Measurements from ENCODE around the gene HDAC7. TPM values are rescaled to one million over a fixed set of nuclear protein-coding genes. Genes with fewer than 3 reads are reported as not detected.

The HDAC7 gene
- total and polyA plus RNA-seq, 4 donors, result 3.5 to 14.7 (median 7.2) TPM

DNA sequence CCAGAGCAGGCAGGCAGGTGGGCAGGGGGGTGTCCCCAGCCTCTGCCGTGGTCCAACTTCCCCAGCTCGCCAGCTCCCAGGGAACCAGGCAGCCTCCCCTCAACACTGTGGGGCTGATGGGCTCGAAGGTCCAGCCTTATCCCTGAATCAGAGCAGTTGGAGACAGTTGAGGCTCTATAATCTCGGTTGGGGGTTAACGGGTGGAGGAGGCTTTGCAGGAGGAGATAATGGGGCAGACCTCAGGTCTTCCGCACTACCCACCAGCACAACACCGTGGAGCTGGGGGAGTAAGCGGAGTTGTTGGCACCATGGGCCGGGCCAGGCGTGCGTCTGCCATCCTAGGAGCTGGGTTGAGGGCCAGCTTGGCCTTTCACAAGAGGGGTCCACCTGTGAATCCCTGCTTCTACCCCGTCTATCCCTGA is 13.9 kb upstream of the HDAC7 start:
- Histone ChIP-seq H3K9me3 (ENCODE audit: control insufficient read depth in 4 of 4, low read length in 3 of 4) (no peaks in the 10 kb centered on the region), H3K4me3 (ENCODE audit: low read depth in 1 of 3, low read length in 3 of 3) (no peak overlapping the region), H3K27me3 (ENCODE audit: control insufficient read depth in 4 of 4, insufficient read depth in 4 of 4, low read length in 3 of 4) (no peaks in the 10 kb centered on the region), H3K4me1 (ENCODE audit: control insufficient read depth in 4 of 4, insufficient read depth in 4 of 4, low read length in 3 of 4) (no peaks in the 10 kb centered on the region), H3K9ac (ENCODE audit: low read depth in 1 of 2, low read length in 2 of 2) (no peak overlapping the region), H3K27ac (ENCODE audit: low read depth in 1 of 2, low read length in 2 of 2) (no peak overlapping the region), H3K36me3 (ENCODE audit: control insufficient read depth in 4 of 4, insufficient read depth in 3 of 4, low read depth in 1 of 4, low read length in 3 of 4) (no peaks in the 10 kb centered on the region)
- TF ChIP-seq HNF4G (IDR thresholded peaks at IDR 0.05) (no peak), FOXA1 (IDR thresholded peaks at IDR 0.05) (no peak), ATF3 (IDR thresholded peaks at IDR 0.05) (no peak), YY1 (IDR thresholded peaks at IDR 0.05) (no peak), MAX (IDR thresholded peaks at IDR 0.05) (no peak), RXRA (IDR thresholded peaks at IDR 0.05) (no peak)
- TF ChIP-seq, protein P1, sequence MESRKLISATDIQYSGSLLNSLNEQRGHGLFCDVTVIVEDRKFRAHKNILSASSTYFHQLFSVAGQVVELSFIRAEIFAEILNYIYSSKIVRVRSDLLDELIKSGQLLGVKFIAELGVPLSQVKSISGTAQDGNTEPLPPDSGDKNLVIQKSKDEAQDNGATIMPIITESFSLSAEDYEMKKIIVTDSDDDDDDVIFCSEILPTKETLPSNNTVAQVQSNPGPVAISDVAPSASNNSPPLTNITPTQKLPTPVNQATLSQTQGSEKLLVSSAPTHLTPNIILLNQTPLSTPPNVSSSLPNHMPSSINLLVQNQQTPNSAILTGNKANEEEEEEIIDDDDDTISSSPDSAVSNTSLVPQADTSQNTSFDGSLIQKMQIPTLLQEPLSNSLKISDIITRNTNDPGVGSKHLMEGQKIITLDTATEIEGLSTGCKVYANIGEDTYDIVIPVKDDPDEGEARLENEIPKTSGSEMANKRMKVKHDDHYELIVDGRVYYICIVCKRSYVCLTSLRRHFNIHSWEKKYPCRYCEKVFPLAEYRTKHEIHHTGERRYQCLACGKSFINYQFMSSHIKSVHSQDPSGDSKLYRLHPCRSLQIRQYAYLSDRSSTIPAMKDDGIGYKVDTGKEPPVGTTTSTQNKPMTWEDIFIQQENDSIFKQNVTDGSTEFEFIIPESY (IDR thresholded peaks at IDR 0.05), result no peak
- TF ChIP-seq, protein P2, sequence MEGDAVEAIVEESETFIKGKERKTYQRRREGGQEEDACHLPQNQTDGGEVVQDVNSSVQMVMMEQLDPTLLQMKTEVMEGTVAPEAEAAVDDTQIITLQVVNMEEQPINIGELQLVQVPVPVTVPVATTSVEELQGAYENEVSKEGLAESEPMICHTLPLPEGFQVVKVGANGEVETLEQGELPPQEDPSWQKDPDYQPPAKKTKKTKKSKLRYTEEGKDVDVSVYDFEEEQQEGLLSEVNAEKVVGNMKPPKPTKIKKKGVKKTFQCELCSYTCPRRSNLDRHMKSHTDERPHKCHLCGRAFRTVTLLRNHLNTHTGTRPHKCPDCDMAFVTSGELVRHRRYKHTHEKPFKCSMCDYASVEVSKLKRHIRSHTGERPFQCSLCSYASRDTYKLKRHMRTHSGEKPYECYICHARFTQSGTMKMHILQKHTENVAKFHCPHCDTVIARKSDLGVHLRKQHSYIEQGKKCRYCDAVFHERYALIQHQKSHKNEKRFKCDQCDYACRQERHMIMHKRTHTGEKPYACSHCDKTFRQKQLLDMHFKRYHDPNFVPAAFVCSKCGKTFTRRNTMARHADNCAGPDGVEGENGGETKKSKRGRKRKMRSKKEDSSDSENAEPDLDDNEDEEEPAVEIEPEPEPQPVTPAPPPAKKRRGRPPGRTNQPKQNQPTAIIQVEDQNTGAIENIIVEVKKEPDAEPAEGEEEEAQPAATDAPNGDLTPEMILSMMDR (IDR thresholded peaks at IDR 0.05; ENCODE audit: low read depth, low read length, missing input control), result no peak
- DNase-seq (ENCODE audit: low spot score), result no peak
- 93% methylated on average over 12 of the region's 12 CpGs for WGBS

DNA sequence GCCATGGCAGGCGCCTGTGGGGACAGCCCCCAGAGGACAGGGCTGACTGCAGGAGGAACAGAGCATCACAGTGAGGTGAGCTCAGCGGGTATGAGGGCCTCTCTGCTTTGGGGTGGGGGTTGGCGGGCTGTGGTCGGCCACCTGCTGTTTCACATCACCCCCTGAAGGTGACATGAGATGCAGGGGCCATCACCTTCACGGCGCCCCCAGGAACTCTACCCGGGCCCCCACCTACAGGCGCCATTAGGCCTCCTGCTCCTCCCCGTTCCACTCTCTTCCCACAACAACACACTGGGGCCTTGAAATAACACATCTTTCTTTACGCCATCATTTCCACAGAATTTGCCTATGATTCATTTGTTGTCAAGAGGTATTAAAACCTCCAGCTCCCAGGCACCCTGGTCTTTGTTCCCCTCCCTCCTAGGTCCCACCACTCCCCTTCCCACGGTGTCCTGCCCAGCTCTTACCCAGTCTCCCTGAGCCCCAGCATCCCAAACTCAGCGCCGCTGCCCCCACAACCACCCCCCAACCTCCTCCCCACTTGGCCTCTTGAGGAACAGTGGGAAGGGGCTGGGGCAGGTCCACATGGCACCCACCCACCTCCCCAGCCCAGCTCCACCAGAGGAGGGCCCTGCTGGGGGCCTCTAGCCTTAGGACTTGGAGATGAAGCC is 12.7 kb upstream of the HDAC7 start:
- no peak overlapping the region for H3K27ac ChIP-seq (ENCODE audit: low read depth in 1 of 2, low read length in 2 of 2)
- 93% methylated on average over 13 of the region's 13 CpGs for WGBS

More for the DNA sequence above, 12.7 kb upstream of the HDAC7 start:
- H3K36me3 ChIP-seq (ENCODE audit: control insufficient read depth in 4 of 4, insufficient read depth in 3 of 4, low read depth in 1 of 4, low read length in 3 of 4), result no peaks in the 10 kb centered on the region
- no peaks in the 10 kb centered on the region for H3K9me3 ChIP-seq (ENCODE audit: control insufficient read depth in 4 of 4, low read length in 3 of 4)
- no peak overlapping the region for H3K4me3 ChIP-seq (ENCODE audit: low read depth in 1 of 3, low read length in 3 of 3)
- H3K4me1 ChIP-seq (ENCODE audit: control insufficient read depth in 4 of 4, insufficient read depth in 4 of 4, low read length in 3 of 4), result peaks cover 0 to 4% (median 0%) of the 10 kb centered on the region in 4 donors
- no peak for TF ChIP-seq SP1 (IDR thresholded peaks at IDR 0.05)
- no peak for TF ChIP-seq TAF1 (conservative IDR thresholded peaks at IDR 0.05)
- TF ChIP-seq EGR1 (IDR thresholded peaks at IDR 0.05; ENCODE audit: low read depth in 2 of 2), result no peak
- no peak for TF ChIP-seq NR2F2 (IDR thresholded peaks at IDR 0.05)
- no peak for TF ChIP-seq GABPA (IDR thresholded peaks at IDR 0.05 in 1 of 2, conservative IDR thresholded peaks at IDR 0.05 in 1 of 2)
- TF ChIP-seq HNF4A (conservative IDR thresholded peaks at IDR 0.05), result no peak
- TF ChIP-seq ATF3 (IDR thresholded peaks at IDR 0.05), result no peak
- no peak for TF ChIP-seq FOXA1 (IDR thresholded peaks at IDR 0.05)
- no peak for TF ChIP-seq REST (IDR thresholded peaks at IDR 0.05)
- TF ChIP-seq FOXA2 (IDR thresholded peaks at IDR 0.05), result no peak
- TF ChIP-seq JUND (IDR thresholded peaks at IDR 0.05), result no peak
- no peak for TF ChIP-seq HNF4G (IDR thresholded peaks at IDR 0.05)
- TF ChIP-seq, protein P2 (IDR thresholded peaks at IDR 0.05; ENCODE audit: low read depth, low read length, missing input control), result no peak
- no peak overlapping the region for H3K9ac ChIP-seq (ENCODE audit: low read depth in 1 of 2, low read length in 2 of 2)
- no peaks in the 10 kb centered on the region for H3K27me3 ChIP-seq (ENCODE audit: control insufficient read depth in 4 of 4, insufficient read depth in 4 of 4, low read length in 3 of 4)
- no peak for DNase-seq (ENCODE audit: low spot score)

All from liver (tissue), 9 donors.